Prostate gland (tissue), 2 donors: ENCODE data around the gene TLCD3A.

Experiments used
- CTCF ChIP-seq, 4 experiments: fragments of 200-600 bp in 2 of 4; fragments of 450-650 bp in 2 of 4; sonication (generic) in 2 of 4; IDR thresholded peaks; 1 replicate in 3 of 4; 2 replicates in 1 of 4; pipeline ENCODE4 v1.5.1; 2016 to 2019; ENCODE audit warnings: antibody characterized with exemption in 4 of 4, mild to moderate bottlenecking in 2 of 4, moderate library complexity in 2 of 4
- POLR2A ChIP-seq: fragments of 450-650 bp; IDR thresholded peaks from one replicate; pipeline ENCODE4 v1.6.1; 2016; ENCODE audit warnings: antibody characterized with exemption, mild to moderate bottlenecking

GRCh38 chr17:720706-721539 lies 11.5 kb upstream of the TLCD3A start:
- TF ChIP-seq CTCF (IDR thresholded peaks at IDR 0.05) (no peak), POLR2A (no peak)
